Measurements from ENCODE around the gene ZWILCH. TPM values are rescaled to one million over a fixed set of nuclear protein-coding genes. Genes with fewer than 3 reads are reported as not detected.

The ZWILCH gene
- polyA plus RNA-seq, 1 donor (not counting 4 experiments of a cell fraction or from before 2014, with no cell fraction given), result 34.9 TPM

DNA sequence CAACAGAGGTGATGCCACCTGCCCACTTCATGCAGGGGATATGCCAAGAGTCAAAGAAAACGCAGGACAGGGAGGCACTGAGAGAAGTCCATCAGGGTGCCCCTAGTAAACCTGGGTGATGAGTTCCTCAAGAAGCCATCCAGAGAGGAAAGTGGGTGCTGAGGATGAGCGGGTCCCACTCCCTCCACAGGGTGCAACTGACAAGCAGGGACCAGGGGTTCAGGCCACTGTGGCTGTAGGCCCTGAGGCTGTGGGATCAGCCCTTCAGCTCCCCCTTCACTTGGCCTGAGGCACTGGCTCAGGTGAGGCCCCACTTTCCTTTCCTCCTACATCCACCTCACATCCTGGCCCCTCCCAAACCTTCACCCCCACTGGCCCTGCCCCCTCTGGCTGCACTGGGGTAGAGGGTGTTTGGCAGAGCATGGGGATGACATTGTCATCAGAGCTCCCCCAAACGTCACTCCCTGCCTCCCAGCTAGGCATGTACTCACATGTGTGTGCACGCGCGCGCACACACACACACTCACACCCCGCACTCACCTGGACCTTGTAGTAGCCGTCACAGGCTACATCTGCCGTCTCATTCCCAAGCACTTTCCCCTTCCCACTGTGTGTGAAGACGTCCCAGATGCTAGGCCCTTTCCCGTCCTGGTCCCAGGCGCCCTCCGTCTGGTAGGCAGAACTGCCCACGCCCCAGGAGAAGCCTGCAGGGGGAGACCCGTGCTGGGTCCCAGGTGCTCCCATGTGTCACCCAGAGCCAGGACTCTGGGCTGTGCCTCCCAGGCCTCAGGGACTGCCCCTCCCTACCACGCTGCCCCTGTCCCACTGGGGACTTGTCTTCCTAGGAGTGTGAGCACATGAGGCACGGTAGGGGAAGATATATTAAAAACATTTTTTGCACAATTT is 59.3 kb downstream of the ZWILCH start:
- TF ChIP-seq CTCF (optimal IDR thresholded peaks at IDR 0.05 in 1 of 3, IDR thresholded peaks at IDR 0.05 in 1 of 3, conservative IDR thresholded peaks at IDR 0.05 in 1 of 3; ENCODE audit: extremely low read depth in 1 of 3, insufficient read depth in 2 of 3, low read length in 3 of 3) (no peak), EZH2 (IDR thresholded peaks at IDR 0.05; ENCODE audit: low read length) (no peak)
- H3K4me3 ChIP-seq (ENCODE audit: control insufficient read depth in 2 of 3, extremely low read depth in 1 of 3, insufficient read depth in 2 of 3, low read depth in 1 of 3, low read length in 3 of 3), result no peak overlapping the region
- DNase-seq (ENCODE audit: low read depth, low spot score) (peak; percentile 26), FAIRE-seq (no peak)
- no peaks in the 10 kb centered on the region for H3K27me3 ChIP-seq (ENCODE audit: control insufficient read depth, extremely low read depth, insufficient read depth, low read length)
- no peak overlapping the region for H3K4me2 ChIP-seq (ENCODE audit: control insufficient read depth, extremely low read depth, insufficient read depth, low read depth, low read length)
- no peaks in the 10 kb centered on the region for H4K20me1 ChIP-seq (ENCODE audit: control insufficient read depth, extremely low read depth, insufficient read depth, low read length)
- H3K36me3 ChIP-seq (ENCODE audit: control insufficient read depth in 2 of 2, extremely low read depth in 1 of 2, insufficient read depth in 2 of 2, low read length in 2 of 2), result no peaks in the 10 kb centered on the region
- dilution Hi-C loops (cut with MboI; ENCODE audit: extremely low pct_ligation_motif_present, low sequenced_read_pairs), result no loop called here
- H2AFZ ChIP-seq (ENCODE audit: control insufficient read depth, low read length), result peak overlapping the region; percentile 66
- no peaks in the 10 kb centered on the region for H3K9me1 ChIP-seq (ENCODE audit: control insufficient read depth, extremely low read depth, insufficient read depth, low read length)
- no peaks in the 10 kb centered on the region for H3K9me3 ChIP-seq (ENCODE audit: control insufficient read depth, low read depth, low read length)
- peaks cover 25% of the 10 kb centered on the region for H3K4me1 ChIP-seq (ENCODE audit: control insufficient read depth, extremely low read depth, insufficient read depth, low read length)
- H3K9ac ChIP-seq (ENCODE audit: control insufficient read depth, extremely low read depth, insufficient read depth, low read length), result no peak overlapping the region
- H3K79me2 ChIP-seq (ENCODE audit: control insufficient read depth, insufficient read depth, low read length), result no peaks in the 10 kb centered on the region
- H3K27ac ChIP-seq (ENCODE audit: control insufficient read depth, insufficient read depth, low read length), result no peak overlapping the region

GRCh38 chr15:66565141-66565641 is 60.1 kb downstream of the ZWILCH start:
- no peaks in the 10 kb centered on the region for H3K36me3 ChIP-seq (ENCODE audit: control insufficient read depth in 2 of 2, extremely low read depth in 1 of 2, insufficient read depth in 2 of 2, low read length in 2 of 2)
- H3K9me1 ChIP-seq (ENCODE audit: control insufficient read depth, extremely low read depth, insufficient read depth, low read length), result no peaks in the 10 kb centered on the region
- H3K9me3 ChIP-seq (ENCODE audit: control insufficient read depth, low read depth, low read length), result no peaks in the 10 kb centered on the region
- no peaks in the 10 kb centered on the region for H3K27me3 ChIP-seq (ENCODE audit: control insufficient read depth, extremely low read depth, insufficient read depth, low read length)
- TF ChIP-seq CTCF (optimal IDR thresholded peaks at IDR 0.05 in 1 of 3, IDR thresholded peaks at IDR 0.05 in 1 of 3, conservative IDR thresholded peaks at IDR 0.05 in 1 of 3; ENCODE audit: extremely low read depth in 1 of 3, insufficient read depth in 2 of 3, low read length in 3 of 3), result no peak
- no peak for TF ChIP-seq EZH2 (IDR thresholded peaks at IDR 0.05; ENCODE audit: low read length)
- H3K27ac ChIP-seq (ENCODE audit: control insufficient read depth, insufficient read depth, low read length), result no peak overlapping the region
- peaks cover 25% of the 10 kb centered on the region for H3K4me1 ChIP-seq (ENCODE audit: control insufficient read depth, extremely low read depth, insufficient read depth, low read length)
- H3K79me2 ChIP-seq (ENCODE audit: control insufficient read depth, insufficient read depth, low read length), result no peaks in the 10 kb centered on the region
- FAIRE-seq (no peak), DNase-seq (ENCODE audit: low read depth, low spot score) (no peak)
- H3K4me2 ChIP-seq (ENCODE audit: control insufficient read depth, extremely low read depth, insufficient read depth, low read depth, low read length), result no peak overlapping the region
- H3K4me3 ChIP-seq (ENCODE audit: control insufficient read depth in 2 of 3, extremely low read depth in 1 of 3, insufficient read depth in 2 of 3, low read depth in 1 of 3, low read length in 3 of 3), result no peak overlapping the region
- dilution Hi-C loops (cut with MboI; ENCODE audit: extremely low pct_ligation_motif_present, low sequenced_read_pairs), result no loop called here
- H3K9ac ChIP-seq (ENCODE audit: control insufficient read depth, extremely low read depth, insufficient read depth, low read length), result no peak overlapping the region
- H2AFZ ChIP-seq (ENCODE audit: control insufficient read depth, low read length), result no peak overlapping the region
- no peaks in the 10 kb centered on the region for H4K20me1 ChIP-seq (ENCODE audit: control insufficient read depth, extremely low read depth, insufficient read depth, low read length)
